Activated CD8-positive, alpha-beta memory T cell treated with anti-CD3 and anti-CD28 coated beads, Interleukin-2, amount 50 U/mL, for 24 hours (primary cell): Measurements from ENCODE around the gene SCAMP4.

Source experiments
- DNase-seq: peaks from one replicate; pipeline ENCODE4 v3.0.0-alpha.2; 2020; ENCODE audit errors: extremely low read depth

The SCAMP4 gene

GRCh38 chr19:1938071-1938470 is 32.9 kb downstream of the SCAMP4 start:
- DNase-seq, result no peak

- no peak for DNase-seq
Measured at GRCh38 chr19:1941146-1942077, 36.2 kb downstream of the SCAMP4 start, which contains the start of gene CSNK1G2. Gene CSNK1G2, plus strand, starts transcription at chr19:1941172. Its CDS starts 28,601 bp downstream, at chr19:1969773.

- DNase-seq, result no peak
Measured at GRCh38 chr19:1942078-1942933, 37.1 kb downstream of the SCAMP4 start.

DNA sequence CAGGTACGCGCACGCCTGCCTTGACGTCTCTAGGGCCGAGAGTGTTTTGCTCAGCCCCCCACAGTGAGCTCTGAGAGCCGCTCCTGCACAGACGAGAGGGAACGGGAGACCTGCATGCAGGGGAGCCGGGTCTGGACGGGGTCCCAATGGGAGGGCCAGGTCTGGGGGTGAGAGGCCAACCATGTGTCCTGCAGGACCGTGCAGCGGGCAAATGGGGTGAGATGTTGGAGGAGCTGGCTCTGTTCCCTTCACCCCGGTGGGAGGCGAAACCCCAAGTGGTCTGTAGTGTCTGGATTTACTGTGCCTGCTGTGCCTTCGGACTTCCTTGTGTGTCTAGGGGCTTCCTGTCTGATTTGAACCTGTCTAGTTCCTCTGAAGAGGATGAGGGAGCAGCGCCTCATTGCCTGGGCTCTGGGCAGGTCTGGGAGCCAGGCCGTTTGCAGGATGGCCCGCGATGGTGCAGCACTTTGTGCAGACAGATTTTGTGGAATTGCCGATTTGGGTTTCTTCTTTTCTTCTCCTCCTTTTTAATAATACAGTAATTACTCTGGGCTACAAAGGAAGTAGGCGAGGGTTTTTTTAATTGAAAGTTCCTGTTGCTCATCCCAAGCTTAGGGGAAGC is 37.8 kb downstream of the SCAMP4 start:
- no peak for DNase-seq

- no peak for DNase-seq
Measured at GRCh38 chr19:1943661-1944087, 38.5 kb downstream of the SCAMP4 start.

DNA sequence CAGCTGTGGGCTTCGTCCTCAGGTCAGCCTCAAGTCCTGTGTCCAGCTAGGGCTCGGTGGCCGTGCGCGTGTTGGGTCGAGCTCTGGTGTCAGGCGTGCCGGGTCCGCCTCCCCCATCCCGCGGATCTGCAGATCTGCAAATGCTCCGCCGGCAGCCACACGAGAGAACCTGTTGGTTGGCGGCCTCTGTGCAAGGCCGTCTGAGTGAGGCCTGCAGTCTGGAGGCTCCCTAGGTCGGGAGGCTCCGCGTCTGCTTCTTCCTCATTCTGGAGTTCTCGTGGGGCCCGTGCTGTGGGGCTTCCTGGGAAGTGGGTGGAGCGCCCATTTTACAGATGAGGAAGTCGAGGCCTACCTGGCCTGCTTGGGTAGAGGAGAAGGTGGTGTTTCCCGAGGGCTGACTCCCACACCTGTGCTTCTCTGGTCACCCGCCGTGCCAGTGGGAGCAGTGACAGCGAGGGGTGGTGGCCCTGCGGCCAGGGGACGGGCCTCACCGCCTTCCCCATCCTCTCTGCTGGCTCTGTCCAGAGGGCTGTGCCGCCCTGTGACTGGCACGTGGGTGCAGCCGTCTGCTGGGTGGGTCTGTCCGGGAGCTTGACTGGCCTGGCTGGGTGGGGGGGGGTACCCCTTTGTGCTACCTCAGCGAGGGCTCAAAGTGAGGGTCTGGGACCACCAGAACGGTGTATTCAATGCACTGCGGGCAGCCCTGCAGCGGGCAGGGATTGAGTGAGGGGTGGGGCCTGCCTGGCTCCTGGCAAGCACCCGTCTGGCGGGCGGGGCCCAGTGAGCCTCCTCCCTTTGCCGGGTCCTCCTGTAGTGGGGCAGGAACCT is 39.1 kb downstream of the SCAMP4 start:
- no peak for DNase-seq

DNA sequence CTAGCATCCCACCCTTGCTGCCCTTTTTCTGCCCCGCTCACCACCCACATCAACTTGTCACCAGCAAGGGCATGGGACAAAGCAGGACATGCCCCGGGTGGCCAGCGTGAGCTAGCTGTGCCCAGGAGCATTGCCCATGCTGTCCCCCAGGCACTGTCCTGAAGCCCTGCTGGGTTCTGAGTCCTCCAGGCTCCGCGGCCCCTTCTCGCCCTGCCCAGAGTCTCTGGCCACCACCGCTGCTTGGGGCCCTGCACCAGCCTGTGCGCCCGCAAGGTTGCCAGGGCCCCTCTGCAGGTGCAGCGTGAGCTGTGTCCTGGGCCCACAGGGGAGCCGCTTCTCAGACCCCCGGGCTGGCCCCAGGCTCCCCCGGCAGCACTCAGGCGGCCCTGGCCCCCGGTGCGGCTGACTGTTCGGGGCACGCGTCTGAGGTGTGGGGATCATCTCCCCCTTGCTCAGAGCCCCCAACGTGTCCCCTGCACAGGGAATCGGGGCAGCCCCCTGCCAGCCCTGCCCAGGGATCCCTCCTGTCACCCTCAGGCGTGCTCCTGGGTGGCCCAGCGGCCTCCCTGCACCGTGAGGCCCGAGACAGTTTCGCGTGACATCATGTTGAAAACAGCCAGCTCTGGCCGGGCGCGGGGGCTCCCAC is 39.8 kb downstream of the SCAMP4 start:
- DNase-seq, result no peak

DNA sequence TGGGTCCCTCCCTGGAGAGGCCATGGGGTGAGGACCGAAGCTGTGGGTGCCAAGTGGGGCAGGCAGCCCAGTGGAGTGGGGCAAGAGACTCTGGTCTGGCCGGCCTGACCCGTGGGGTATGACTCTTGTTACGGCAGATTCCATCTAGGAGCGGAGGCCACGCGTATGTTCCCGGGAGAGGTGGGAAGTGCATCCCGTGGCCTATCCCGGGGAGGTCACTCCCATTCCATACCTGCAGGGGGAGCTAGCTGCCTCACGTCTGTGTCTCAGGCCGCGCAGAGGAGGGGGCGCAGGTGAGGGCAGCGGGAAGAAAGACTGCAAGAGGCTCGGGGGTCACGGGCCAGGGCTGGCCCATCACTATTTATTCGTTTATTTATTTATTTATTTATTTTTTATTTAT is 40.7 kb downstream of the SCAMP4 start:
- DNase-seq, result no peak

GRCh38 chr19:1947651-1948209 is 42.5 kb downstream of the SCAMP4 start:
- no peak for DNase-seq

GRCh38 chr19:1949304-1950101 is 44.3 kb downstream of the SCAMP4 start:
- no peak for DNase-seq

GRCh38 chr19:1950640-1951039 is 45.4 kb downstream of the SCAMP4 start:
- DNase-seq, result no peak

DNA sequence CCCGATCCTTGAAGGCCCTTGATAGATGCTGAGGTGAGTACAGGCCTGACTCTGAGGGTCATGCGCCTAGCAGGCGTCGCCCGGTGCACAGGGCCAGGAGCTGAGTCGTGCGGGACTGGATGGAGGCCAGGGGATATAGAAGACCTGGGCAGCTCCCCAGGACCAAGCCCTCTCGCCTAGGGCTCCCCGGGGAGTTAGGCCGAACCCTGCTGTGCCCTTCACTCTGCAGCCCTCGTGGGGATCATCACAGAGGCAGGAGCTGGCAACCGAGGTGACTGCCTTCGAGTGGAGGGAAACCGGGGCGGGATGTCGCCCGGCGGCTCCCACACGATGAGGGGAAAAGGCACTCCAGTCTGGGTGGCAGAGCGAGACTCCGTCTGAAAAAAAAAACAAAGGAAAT is 47.4 kb downstream of the SCAMP4 start:
- DNase-seq, result no peak

GRCh38 chr19:1953037-1953436 is 47.8 kb downstream of the SCAMP4 start:
- no peak for DNase-seq

- DNase-seq, result no peak
Measured at GRCh38 chr19:1953441-1954094, 48.4 kb downstream of the SCAMP4 start.

DNA sequence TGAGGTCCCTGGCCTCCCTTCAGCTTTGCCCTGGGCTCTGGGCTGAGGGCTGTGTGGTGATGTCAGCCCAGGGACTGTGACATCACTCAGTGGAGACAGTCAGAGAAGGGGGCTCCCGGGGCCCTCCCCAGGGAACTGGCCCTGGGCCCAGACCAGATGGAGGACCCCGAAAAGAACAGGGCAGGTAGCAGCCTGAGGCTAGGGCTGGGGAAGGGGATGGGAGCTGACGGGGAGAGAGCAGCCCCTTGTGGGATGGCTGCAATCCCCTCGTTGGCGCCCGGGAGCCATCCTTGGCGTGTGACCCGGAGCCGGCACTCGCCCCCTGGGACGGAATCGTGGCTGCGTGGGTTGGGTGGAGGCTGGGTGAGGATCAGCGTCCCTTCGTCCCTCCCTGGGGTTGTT is 49.3 kb downstream of the SCAMP4 start:
- no peak for DNase-seq

GRCh38 chr19:1955171-1956121 is 50.2 kb downstream of the SCAMP4 start:
- no peak for DNase-seq

GRCh38 chr19:1956122-1956494 is 50.9 kb downstream of the SCAMP4 start:
- DNase-seq, result no peak
